Skeletal muscle satellite cell (primary cell): Measurements from ENCODE around the gene USP21.
A peak's percentile ranks its signal among the peaks of the same experiment; 100 is the strongest.

Source experiments
- H3K27me3 ChIP-seq: 2 replicates; pipeline ENCODE4 v1.7.0; 2013; ENCODE audit warnings: low read length; ENCODE audit not compliant: control insufficient read depth, insufficient read depth
- H3K36me3 ChIP-seq: 2 replicates; pipeline ENCODE4 v1.7.0; 2013; ENCODE audit warnings: mild to moderate bottlenecking, control low read depth, low read length; ENCODE audit not compliant: insufficient read depth
- H3K4me1 ChIP-seq: 2 replicates; pipeline ENCODE4 v1.7.0; 2013; ENCODE audit warnings: low read length; ENCODE audit not compliant: control insufficient read depth, insufficient read depth
- H3K4me2 ChIP-seq: 2 replicates; pipeline ENCODE4 v1.7.0; 2013; ENCODE audit warnings: mild to moderate bottlenecking, low read length
- H3K4me3 ChIP-seq: 2 replicates; pipeline ENCODE4 v1.7.0; 2013; ENCODE audit warnings: low read length
- H3K9ac ChIP-seq: 2 replicates; pipeline ENCODE4 v1.7.0; 2013; ENCODE audit warnings: mild to moderate bottlenecking, low read depth, low read length, moderate library complexity
- H3K9me3 ChIP-seq: replicated peaks from 2 replicates; pipeline ENCODE4 v1.7.0; 2013; ENCODE audit warnings: mild to moderate bottlenecking, control low read depth, low read length

Gene USP21

GRCh38 chr1:161173711-161174110, 14.4 kb downstream of the USP21 start:
- Histone ChIP-seq H3K4me2 (peak overlapping the region; percentile 32), H3K9me3 (no peaks in the 10 kb centered on the region), H3K9ac (peak overlapping the region; percentile 66)

GRCh38 chr1:161174911-161175310, 15.6 kb downstream of the USP21 start:
- Histone ChIP-seq H3K36me3 (peaks cover 37% of the 10 kb centered on the region), H3K9ac (no peak overlapping the region), H3K9me3 (no peaks in the 10 kb centered on the region), H3K4me3 (no peak overlapping the region), H3K4me2 (no peak overlapping the region), H3K27me3 (no peaks in the 10 kb centered on the region), H3K4me1 (peaks cover 31% of the 10 kb centered on the region)

More at GRCh38 chr1:161173711-161174110, 14.4 kb downstream of the USP21 start:
- no peaks in the 10 kb centered on the region for H3K27me3 ChIP-seq
- peaks cover 43% of the 10 kb centered on the region for H3K36me3 ChIP-seq
- H3K4me1 ChIP-seq: peaks cover 31% of the 10 kb centered on the region
- H3K4me3 ChIP-seq: no peak overlapping the region

- H3K4me3 ChIP-seq: peak overlapping the region; percentile 99
- H3K9ac ChIP-seq: peak overlapping the region; percentile 96
- peaks cover 30% of the 10 kb centered on the region for H3K36me3 ChIP-seq
Observed at GRCh38 chr1:161175771-161176453, 16.6 kb downstream of the USP21 start.

GRCh38 chr1:161176468-161177111, 17.3 kb downstream of the USP21 start:
- Histone ChIP-seq H3K27me3 (no peaks in the 10 kb centered on the region), H3K9me3 (no peaks in the 10 kb centered on the region), H3K4me1 (peaks cover 31% of the 10 kb centered on the region), H3K36me3 (peaks cover 24% of the 10 kb centered on the region), H3K9ac (peak overlapping the region; percentile 96), H3K4me2 (peak overlapping the region; percentile 95), H3K4me3 (peak overlapping the region; percentile 99)

More at GRCh38 chr1:161175771-161176453, 16.6 kb downstream of the USP21 start:
- peak overlapping the region; percentile 95 for H3K4me2 ChIP-seq
- peaks cover 31% of the 10 kb centered on the region for H3K4me1 ChIP-seq
- H3K27me3 ChIP-seq: no peaks in the 10 kb centered on the region
- no peaks in the 10 kb centered on the region for H3K9me3 ChIP-seq

GRCh38 chr1:161177112-161177935, 18.0 kb downstream of the USP21 start, which contains the start of gene B4GALT3:
TSS of gene B4GALT3 (minus strand) at chr1:161177507. CDS start at chr1:161176060, 1,447 bp downstream.
- peak within 1 kb of the TSS; percentile 95 for H3K4me2 ChIP-seq
- H3K4me3 ChIP-seq: peak within 1 kb of the TSS; percentile 99
- peak within 1 kb of the TSS; percentile 96 for H3K9ac ChIP-seq
- H3K9me3 ChIP-seq: no peaks in the 10 kb centered on the region
- H3K4me1 ChIP-seq: peaks cover 35% of the 10 kb centered on the region
- H3K27me3 ChIP-seq: no peaks in the 10 kb centered on the region
- H3K36me3 ChIP-seq: peaks cover 17% of the 10 kb centered on the region

- peak overlapping the region; percentile 96 for H3K9ac ChIP-seq
- peak overlapping the region; percentile 95 for H3K4me2 ChIP-seq
- no peaks in the 10 kb centered on the region for H3K27me3 ChIP-seq
- peaks cover 36% of the 10 kb centered on the region for H3K4me1 ChIP-seq
- H3K9me3 ChIP-seq: no peaks in the 10 kb centered on the region
- peaks cover 17% of the 10 kb centered on the region for H3K36me3 ChIP-seq
- peak overlapping the region; percentile 99 for H3K4me3 ChIP-seq
Observed at GRCh38 chr1:161177936-161178244, 18.6 kb downstream of the USP21 start.

GRCh38 chr1:161179698-161180097, 20.4 kb downstream of the USP21 start:
- Histone ChIP-seq H3K4me2 (no peak overlapping the region), H3K4me3 (no peak overlapping the region), H3K27me3 (no peaks in the 10 kb centered on the region), H3K36me3 (peaks cover 5% of the 10 kb centered on the region), H3K9me3 (no peaks in the 10 kb centered on the region), H3K9ac (no peak overlapping the region), H3K4me1 (peaks cover 31% of the 10 kb centered on the region)

GRCh38 chr1:161180639-161181038, 21.3 kb downstream of the USP21 start:
- no peaks in the 10 kb centered on the region for H3K9me3 ChIP-seq
- no peaks in the 10 kb centered on the region for H3K27me3 ChIP-seq
- peaks cover under 1% of the 10 kb centered on the region for H3K36me3 ChIP-seq
- no peak overlapping the region for H3K9ac ChIP-seq
- no peak overlapping the region for H3K4me3 ChIP-seq
- H3K4me1 ChIP-seq: peaks cover 37% of the 10 kb centered on the region
- H3K4me2 ChIP-seq: no peak overlapping the region

GRCh38 chr1:161182214-161182613, 22.9 kb downstream of the USP21 start:
- H3K4me1 ChIP-seq: peaks cover 35% of the 10 kb centered on the region
- peak overlapping the region; percentile 50 for H3K9ac ChIP-seq
- no peak overlapping the region for H3K4me3 ChIP-seq
- H3K9me3 ChIP-seq: no peaks in the 10 kb centered on the region
- H3K4me2 ChIP-seq: peak overlapping the region; percentile 52
- H3K36me3 ChIP-seq: no peaks in the 10 kb centered on the region
- H3K27me3 ChIP-seq: no peaks in the 10 kb centered on the region

- no peaks in the 10 kb centered on the region for H3K9me3 ChIP-seq
- peaks cover 29% of the 10 kb centered on the region for H3K4me1 ChIP-seq
- no peaks in the 10 kb centered on the region for H3K36me3 ChIP-seq
- no peak overlapping the region for H3K4me3 ChIP-seq
- H3K9ac ChIP-seq: peak overlapping the region; percentile 27
- H3K27me3 ChIP-seq: no peaks in the 10 kb centered on the region
- peak overlapping the region; percentile 53 for H3K4me2 ChIP-seq
Observed at GRCh38 chr1:161185282-161185682, 26.0 kb downstream of the USP21 start.

GRCh38 chr1:161185732-161186311, 26.5 kb downstream of the USP21 start:
- Histone ChIP-seq H3K4me3 (peak overlapping the region; percentile 16), H3K4me2 (peak overlapping the region; percentile 53), H3K36me3 (no peaks in the 10 kb centered on the region), H3K9me3 (no peaks in the 10 kb centered on the region), H3K27me3 (no peaks in the 10 kb centered on the region), H3K9ac (peak overlapping the region; percentile 27), H3K4me1 (peaks cover 29% of the 10 kb centered on the region)
